Sigmoid colon (tissue), 4 donors: Measurements from ENCODE around the gene HDAC4.

ENCODE experiments used
- CTCF ChIP-seq, 4 experiments: fragments of 450-650 bp in 3 of 4; fragments of 200-600 bp in 1 of 4; IDR thresholded peaks; one replicate each; pipeline ENCODE4 v1.5.1; 2016 to 2019; ENCODE audit warnings: antibody characterized with exemption in 4 of 4, mild to moderate bottlenecking in 3 of 4, moderate library complexity in 2 of 4
- EP300 ChIP-seq, 4 donors: sonication (generic); formaldehyde crosslinking; IDR thresholded peaks; one replicate each; pipeline ENCODE4 v1.6.1; 2017; ENCODE audit warnings: antibody characterized with exemption in 4 of 4

GRCh38 chr2:239005586-239005985, 395.2 kb downstream of the HDAC4 start:
- TF ChIP-seq CTCF (IDR thresholded peaks at IDR 0.05) (no peak), EP300 (IDR thresholded peaks at IDR 0.05) (no peak)
